AG04449 (cell line): ENCODE results near the gene GJB3.

Experiments used
- CTCF ChIA-PET: fragments of 350-600 bp; formaldehyde crosslinking; extraction: SDS; loops from one replicate; lab custom pipeline; 2021; ENCODE audit warnings: antibody characterized with exemption; lab: Yijun Ruan, JAX
- POLR2A ChIA-PET: fragments of 400-600, 350-600 bp; formaldehyde crosslinking; extraction: SDS; loops from one replicate; lab custom pipeline; 2020; ENCODE audit warnings: antibody characterized with exemption, inconsistent platforms; lab: Yijun Ruan, JAX
- DNase-seq: peaks from one replicate; pipeline ENCODE4 v3.0.0-alpha.2; 2010; ENCODE audit warnings: low read depth, low spot score
- H3K4me3 ChIP-seq: 2 replicates; pipeline ENCODE4 v1.5.1; 2011; ENCODE audit warnings: low read depth, mild to moderate bottlenecking, control low read depth, low read length
- TF ChIP-seq, protein P1 (sequence below): IDR thresholded peaks from one replicate; pipeline ENCODE4 v1.5.1; 2011; ENCODE audit warnings: mild to moderate bottlenecking, moderate library complexity, low read length, control low read depth, inconsistent platforms; ENCODE audit not compliant: insufficient read depth; ENCODE audit errors: missing control alignments

The GJB3 gene

DNA sequence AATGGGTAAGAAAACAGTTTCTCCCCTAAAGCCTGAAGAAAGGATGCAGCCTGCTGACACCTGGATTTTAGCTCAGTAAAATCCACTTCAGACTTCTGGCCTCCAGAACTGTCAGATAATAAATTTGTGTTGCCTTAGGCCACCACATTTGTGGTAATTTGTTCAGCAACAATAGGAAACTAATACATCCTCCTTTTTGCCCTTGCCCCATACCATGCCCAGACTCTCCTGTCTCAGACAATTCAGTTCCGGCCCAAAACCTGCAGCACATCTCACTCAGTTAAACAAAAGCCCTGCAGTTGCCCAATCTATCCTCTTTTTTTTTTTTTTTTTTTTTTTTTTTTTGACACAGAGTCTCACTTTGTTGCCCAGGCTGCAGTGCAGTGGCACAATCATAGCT, 52.7 kb downstream of the GJB3 start:
- TF ChIP-seq, protein P1, sequence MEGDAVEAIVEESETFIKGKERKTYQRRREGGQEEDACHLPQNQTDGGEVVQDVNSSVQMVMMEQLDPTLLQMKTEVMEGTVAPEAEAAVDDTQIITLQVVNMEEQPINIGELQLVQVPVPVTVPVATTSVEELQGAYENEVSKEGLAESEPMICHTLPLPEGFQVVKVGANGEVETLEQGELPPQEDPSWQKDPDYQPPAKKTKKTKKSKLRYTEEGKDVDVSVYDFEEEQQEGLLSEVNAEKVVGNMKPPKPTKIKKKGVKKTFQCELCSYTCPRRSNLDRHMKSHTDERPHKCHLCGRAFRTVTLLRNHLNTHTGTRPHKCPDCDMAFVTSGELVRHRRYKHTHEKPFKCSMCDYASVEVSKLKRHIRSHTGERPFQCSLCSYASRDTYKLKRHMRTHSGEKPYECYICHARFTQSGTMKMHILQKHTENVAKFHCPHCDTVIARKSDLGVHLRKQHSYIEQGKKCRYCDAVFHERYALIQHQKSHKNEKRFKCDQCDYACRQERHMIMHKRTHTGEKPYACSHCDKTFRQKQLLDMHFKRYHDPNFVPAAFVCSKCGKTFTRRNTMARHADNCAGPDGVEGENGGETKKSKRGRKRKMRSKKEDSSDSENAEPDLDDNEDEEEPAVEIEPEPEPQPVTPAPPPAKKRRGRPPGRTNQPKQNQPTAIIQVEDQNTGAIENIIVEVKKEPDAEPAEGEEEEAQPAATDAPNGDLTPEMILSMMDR: no peak
- CTCF ChIA-PET: interaction anchor here (1.3 kb wide), 2 partner anchors 19 to 26 kb away, joined by 3 to 6 read pairs; no protein-coding TSS in a partner anchor
- no peak overlapping the region for H3K4me3 ChIP-seq
- POLR2A ChIA-PET: no interaction called here
- DNase-seq: no peak
